Stimulated activated CD4-positive, alpha-beta T cell treated with anti-CD3 and anti-CD28 coated beads, Interleukin-4, amount 100 ng/mL, for 4 hours (primary cell): ENCODE data around the gene MED15.

Experiments
- DNase-seq, 2 experiments: peaks; one replicate each; pipeline ENCODE4 v3.0.0-alpha.2; 2020

Gene MED15

DNA sequence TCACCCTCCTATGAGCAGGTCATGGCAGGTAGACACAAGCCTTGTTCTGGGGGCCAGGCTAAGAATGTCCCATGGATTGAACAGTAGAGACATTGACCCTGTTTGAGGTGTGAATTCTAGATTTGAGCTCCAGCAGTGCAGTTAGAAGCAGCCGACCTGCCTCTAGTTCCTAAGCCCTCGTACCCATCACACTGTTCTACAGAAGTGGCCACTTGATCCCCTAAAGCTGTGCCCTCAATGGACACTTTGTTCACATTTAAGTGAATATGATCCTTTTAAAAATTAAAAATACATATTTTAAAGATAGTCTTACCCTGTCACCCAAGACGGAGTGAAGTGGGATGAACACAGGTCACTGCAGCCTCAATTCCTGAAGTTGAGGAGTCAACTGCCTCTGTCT is 122.0 kb downstream of the MED15 start:
- DNase-seq, result no peak

DNA sequence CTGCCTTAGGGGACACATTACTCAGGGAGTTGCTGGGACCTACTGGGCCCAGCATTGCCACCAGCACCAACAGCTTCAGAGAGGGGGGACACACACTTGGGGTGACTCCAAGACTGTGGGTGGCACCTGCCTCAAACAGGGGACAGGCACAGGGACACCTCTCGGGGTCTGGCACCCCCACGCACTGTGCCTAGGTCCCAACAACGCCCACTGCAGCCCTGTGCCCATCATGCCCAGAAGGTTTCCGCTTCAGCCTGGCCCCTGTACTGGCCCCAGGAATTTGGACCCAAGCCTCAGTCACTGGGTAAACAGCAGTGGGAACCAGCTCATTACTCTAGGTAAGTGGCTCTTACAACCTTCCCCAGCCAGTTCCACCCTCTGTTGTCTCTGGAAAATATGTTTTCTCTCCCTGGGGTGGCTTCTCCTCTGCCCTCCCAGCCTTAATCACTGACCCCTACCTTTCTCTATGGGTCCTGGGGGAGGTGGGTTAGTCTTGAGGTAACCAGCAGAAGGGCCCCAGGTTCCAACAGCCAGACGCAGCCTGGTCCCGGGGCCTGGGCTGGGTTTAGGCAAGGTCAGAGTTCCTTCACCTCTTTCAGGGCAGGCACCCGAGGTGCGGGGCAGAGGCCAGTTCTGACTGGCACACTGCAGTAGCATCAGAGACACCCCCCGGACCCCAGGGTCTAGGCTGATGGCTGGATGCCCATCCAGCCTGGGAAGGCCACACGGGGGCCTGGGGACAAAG is 123.6 kb downstream of the MED15 start:
- DNase-seq, result no peak

DNA sequence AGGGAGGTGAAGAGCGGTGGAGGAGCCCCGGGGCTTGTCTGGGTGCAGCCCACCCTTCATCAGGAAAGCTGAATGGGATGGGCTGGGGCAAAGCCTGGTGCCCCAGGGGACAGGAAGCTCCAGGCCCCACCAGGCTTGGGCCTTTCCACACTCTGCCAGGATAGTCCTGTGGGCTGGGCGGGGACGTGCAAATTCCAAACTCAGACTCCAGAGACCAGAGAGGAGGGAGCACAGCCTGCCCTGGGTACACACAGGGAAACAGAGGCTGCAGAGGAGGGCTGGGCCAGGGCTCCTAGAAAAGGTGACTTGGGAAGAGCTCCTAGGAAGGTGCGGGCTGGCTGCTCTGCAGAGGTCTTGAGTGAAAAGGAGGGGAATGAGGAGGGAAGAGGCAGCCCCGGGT is 124.7 kb downstream of the MED15 start:
- DNase-seq, result no peak

GRCh38 chr22:20632518-20632917 is 125.1 kb downstream of the MED15 start:
- no peak for DNase-seq

GRCh38 chr22:20634560-20635226 is 127.3 kb downstream of the MED15 start:
- no peak for DNase-seq

GRCh38 chr22:20635227-20635591 is 127.8 kb downstream of the MED15 start:
- DNase-seq, result no peak

- no peak for DNase-seq
Measured at GRCh38 chr22:20636075-20636812, 128.8 kb downstream of the MED15 start.

DNA sequence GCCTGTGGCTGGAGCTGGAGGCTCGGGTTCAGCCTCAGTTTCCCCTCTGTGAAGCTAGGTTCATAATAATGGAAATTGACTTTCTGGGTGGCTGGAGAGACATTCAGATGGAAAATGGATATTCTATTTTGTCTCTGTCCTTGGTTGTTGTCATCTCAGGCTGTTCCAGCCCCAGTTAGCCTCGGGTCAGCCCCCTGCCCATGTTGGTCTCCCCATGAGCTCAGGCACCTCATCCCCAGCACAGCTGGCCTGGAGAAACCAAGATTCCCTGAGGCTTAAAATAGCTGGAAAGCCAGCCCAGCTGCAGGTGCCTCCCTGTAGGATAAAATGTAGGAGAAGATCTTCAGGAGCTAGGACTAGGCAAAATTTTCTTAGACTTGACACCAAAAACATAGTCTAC is 129.5 kb downstream of the MED15 start:
- no peak for DNase-seq
